ENCODE measurements around the gene SLC7A5.

Gene SLC7A5

DNA sequence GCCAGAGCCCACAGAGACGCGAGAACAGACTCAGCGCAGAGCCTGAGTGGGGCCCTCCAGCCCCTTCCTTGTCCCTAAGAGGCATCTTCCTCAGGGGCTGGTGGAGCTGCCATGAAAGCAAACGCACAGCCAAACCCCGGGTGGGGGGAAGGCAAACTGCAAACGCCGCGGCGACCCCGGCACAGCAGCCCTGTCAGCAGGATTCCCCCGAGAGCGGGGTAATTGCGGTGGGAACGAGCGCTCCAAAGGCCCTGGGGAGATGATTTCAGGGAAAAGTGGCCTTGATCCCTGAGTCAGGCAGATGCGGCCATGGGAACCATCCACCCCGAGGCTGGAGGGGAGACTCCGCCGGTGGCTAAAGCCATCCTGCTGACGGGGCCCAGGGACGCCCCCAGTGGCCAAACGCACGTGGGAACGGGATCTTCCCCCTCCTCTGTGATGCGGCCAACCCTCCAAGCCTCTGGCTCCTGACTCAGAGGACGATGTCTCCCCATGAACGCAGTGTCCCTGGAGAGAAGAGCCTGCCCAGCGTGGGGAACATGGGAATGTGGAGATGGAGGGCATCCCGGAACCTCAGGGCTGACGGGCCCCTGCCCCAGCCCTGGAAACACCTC lies 25.1 kb downstream of the SLC7A5 start:
- H3K4me3 ChIP-seq (replicated peaks; ENCODE audit: low read depth, low read length) = no peak overlapping the region

DNA sequence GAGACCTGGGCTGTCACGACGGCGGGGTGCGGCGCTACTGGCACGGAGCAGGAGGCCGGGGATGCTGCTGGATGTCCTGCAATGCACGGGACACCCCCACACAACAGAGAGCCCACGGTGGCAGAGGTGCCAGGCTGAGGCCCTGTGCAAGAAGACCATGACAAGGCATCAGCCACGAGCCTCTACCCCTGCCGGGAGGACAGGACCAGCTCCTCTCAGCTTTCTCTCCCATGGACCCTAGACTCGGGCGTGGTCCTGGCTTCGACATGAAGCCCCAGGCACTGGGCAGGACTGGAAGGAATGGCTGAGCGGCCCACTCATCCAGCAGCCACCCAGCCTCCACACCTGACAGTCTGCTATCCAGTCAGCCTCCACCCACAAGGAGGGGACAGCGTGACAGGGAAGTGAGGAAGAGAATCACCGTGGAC lies 25.6 kb downstream of the SLC7A5 start:
- no peak overlapping the region for H3K4me3 ChIP-seq (replicated peaks; ENCODE audit: low read depth, low read length)
- TF ChIP-seq, protein P1, sequence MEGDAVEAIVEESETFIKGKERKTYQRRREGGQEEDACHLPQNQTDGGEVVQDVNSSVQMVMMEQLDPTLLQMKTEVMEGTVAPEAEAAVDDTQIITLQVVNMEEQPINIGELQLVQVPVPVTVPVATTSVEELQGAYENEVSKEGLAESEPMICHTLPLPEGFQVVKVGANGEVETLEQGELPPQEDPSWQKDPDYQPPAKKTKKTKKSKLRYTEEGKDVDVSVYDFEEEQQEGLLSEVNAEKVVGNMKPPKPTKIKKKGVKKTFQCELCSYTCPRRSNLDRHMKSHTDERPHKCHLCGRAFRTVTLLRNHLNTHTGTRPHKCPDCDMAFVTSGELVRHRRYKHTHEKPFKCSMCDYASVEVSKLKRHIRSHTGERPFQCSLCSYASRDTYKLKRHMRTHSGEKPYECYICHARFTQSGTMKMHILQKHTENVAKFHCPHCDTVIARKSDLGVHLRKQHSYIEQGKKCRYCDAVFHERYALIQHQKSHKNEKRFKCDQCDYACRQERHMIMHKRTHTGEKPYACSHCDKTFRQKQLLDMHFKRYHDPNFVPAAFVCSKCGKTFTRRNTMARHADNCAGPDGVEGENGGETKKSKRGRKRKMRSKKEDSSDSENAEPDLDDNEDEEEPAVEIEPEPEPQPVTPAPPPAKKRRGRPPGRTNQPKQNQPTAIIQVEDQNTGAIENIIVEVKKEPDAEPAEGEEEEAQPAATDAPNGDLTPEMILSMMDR (IDR thresholded peaks at IDR 0.05; ENCODE audit: low read length, missing control alignments) = no peak
- DNase-seq (ENCODE audit: low read depth) = no peak

More for the DNA sequence above, 25.1 kb downstream of the SLC7A5 start:
- no peak for DNase-seq (ENCODE audit: low read depth)
- TF ChIP-seq, protein P1 (IDR thresholded peaks at IDR 0.05; ENCODE audit: low read length, missing control alignments) = no peak

DNA sequence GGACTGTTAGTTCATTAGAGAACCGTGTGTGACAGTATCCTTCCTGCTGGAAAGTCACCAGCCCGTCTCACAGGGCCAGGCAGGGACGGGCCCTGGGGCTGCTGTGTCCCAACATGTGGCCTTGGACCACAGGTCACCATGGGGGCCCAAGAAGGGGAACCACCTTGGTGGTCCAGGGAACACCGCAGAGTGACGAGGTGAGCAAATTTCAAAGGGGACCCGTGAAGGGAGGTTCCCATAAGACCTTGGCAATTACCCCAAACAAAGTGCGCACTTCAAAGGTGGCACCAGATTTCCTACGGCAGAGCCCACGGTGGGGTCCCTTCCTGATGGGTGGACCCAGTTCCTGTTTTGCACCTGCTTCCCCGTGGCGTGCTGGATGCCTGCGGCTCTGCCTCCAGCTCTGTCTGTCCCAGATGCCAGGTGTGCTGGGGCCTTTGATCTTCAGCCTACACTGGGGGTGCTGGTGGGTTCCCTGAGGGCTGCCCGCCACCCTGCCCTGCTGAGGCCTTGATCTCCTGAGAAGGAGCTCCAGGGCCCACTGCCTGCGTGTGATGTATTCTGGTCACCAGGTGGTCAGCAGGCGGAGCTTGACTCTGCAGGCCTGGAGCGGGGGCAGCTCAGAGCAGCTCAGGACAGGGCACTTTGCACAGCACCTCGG lies 27.0 kb downstream of the SLC7A5 start:
- TF ChIP-seq, protein P1 (IDR thresholded peaks at IDR 0.05; ENCODE audit: low read length, missing control alignments) = no peak
- H3K4me3 ChIP-seq (replicated peaks; ENCODE audit: low read depth, low read length) = no peak overlapping the region
- DNase-seq (ENCODE audit: low read depth) = no peak

DNA sequence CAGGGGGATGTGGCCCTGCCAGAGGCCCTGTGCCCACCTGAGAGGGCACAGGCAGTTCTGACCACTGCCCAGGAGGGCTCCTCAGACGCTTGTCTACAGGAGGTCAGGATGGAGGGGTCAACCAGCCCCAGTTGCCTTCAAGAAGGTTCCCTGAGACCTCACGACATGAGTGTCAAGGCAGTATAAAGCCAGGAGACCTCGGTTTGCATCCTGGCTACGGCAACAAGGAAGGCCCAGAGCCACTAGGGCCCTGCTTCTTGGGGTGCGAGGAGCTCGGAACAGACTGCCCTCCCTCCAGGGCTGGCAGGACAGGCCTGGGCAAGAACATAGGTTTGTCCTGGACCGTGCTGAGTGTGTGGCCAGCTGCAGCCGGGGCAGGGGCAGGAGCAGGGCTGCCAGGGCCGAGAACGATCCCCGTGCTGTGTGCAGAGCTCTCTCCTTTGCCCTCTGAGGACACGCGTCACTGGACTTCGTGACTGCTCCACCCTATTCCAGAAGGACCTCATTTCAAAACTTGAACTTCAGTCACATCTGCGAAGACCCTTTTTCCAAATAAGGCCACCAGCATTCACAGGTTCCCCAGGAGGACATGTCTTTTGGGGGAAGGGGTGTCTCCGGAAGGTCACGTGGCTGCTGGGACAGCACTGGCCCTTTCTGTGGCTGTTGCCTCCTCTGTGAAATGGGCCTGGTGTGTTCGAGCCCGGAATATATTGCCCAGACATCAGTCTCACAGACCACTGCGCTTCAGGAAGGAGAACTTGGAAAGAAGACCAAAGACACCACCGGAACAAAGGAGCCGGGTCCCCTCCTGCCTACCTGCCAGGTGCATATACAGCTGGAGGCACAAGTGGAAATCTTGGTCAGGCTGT lies 27.7 kb downstream of the SLC7A5 start:
- H3K4me3 ChIP-seq (replicated peaks; ENCODE audit: low read depth, low read length) = no peak overlapping the region
- DNase-seq (ENCODE audit: low read depth) = no peak
- TF ChIP-seq, protein P1 (IDR thresholded peaks at IDR 0.05; ENCODE audit: low read length, missing control alignments) = no peak

DNA sequence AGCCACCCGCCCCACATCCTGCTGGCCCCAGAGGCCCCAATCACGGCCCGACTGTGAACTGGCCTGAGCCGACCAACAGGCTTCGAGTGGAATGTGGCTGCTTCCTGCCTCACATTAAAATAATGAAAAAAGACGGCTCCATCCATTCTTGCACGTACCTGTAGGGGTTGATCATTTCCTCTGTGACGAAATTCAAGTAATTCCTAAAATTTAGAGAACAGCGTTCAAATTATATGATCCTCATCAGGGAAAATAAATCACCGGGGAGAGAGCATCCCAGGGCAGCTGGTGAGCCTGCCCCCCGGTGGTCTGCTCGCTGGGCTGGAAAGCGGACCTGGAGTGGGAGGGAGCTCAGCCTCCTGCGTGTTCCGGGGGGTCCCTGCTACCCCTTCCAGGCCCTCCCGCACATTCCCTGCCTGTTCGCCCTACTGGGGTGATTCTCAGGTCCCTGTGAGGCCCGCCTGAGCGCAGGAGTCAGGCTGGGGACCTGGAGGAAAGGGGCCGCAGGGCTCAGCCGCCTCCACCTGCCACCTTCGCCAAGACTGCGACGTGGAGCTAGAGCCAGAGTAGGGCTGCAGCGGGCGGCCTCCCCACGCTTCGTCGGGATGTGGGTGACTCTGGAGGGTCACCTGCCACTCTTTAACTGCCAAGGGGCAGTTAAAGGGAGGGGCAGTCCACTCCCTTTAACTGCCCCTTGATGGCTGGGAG lies 28.9 kb downstream of the SLC7A5 start:
- TF ChIP-seq, protein P1 (IDR thresholded peaks at IDR 0.05; ENCODE audit: low read length, missing control alignments) = no peak
- no peak for DNase-seq (ENCODE audit: low read depth)
- H3K4me3 ChIP-seq (replicated peaks; ENCODE audit: low read depth, low read length) = no peak overlapping the region

DNA sequence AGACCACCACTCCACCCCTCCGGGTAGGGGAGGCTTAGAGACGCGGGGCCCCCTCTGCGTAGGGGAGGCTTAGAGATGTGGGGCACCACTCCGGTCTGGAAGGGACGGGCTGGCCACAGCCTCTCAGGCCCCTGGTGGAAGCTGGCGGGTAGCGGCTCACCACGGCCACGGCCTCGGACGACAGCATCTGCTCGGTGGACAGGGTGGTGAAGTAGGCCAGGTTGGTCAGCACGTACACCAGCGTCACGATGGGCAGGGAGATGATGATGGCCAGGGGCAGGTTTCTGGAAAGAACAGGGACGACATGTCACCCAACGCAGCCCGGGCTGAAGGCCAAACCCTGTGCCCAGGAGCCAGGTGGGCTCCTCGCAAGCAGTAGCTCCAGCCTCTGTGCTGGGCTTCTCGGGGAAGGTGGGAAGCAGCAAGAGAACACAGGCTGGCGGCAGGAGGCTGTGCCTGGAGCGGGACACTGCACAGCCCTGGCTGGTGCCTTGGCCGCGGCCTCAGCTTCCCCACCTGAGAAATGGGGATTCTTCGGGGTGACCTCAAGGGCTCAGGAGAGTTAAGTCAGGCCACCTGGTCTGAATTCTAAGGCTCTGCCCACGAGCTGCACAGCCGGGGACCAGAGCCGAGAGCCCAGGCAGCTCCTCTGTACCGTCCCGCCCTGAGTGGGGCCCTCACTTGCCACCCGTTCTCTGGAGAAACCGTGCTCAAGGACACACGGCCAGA lies 29.6 kb downstream of the SLC7A5 start:
- DNase-seq (ENCODE audit: low read depth) = no peak
- TF ChIP-seq, protein P1 (IDR thresholded peaks at IDR 0.05; ENCODE audit: low read length, missing control alignments) = no peak
- H3K4me3 ChIP-seq (replicated peaks; ENCODE audit: low read depth, low read length) = no peak overlapping the region

All from fibroblast of pulmonary artery (primary cell).